ENCODE data around the gene LYRM9. TPM values are rescaled to one million over a fixed set of nuclear protein-coding genes. Genes with fewer than 3 reads are reported as not detected.

LYRM9 gene
- polyA plus RNA-seq, 1 of the 3 experiments (the other 2 are of a cell fraction), result 4.6 TPM

DNA sequence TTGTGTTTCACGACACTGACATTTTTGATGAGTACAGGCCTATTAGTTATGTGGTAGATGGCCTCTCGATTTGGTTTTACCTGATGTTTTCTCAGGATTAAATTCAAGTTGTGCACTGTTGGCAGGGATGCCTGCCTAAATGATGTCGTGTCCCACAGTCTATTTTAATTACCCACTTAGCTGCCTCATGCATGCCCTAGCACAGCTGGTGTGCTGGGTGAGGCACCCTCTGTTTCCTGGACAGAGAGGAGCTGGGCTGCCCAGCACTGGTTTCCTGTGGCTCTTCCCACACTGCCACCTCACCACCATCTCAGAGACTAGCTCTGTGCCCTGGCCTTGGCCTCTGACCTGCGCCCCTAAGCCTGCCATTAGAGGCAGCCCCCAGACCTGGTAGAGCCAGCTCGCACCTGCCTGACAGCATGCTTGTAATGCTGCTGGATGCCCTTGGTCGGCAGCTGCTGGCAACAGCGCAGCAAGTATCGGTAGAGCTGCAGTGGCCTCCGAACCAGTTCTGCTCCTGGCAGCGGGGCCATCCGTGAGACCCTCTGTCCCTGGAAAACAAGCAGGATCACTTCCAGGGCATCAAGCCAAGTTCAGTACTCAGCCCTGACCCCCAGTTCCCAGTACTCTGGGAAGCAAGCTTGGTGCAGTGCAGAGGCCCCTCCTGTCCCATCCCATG is 10.9 kb downstream of the LYRM9 start:
- Histone ChIP-seq H3K4me1 (ENCODE audit: control insufficient read depth in 1 of 2, insufficient read depth in 2 of 2, low read depth in 1 of 2, low read length in 1 of 2) (peaks cover 0 to 3% of the 10 kb centered on the region in 2 experiments; a peak in 1 of 4 replicates), H2AFZ (ENCODE audit: low read depth) (no peak overlapping the region), H3F3A (replicated peaks; ENCODE audit: insufficient read depth) (no peaks in the 10 kb centered on the region), H3K9me2 (no peaks in the 10 kb centered on the region), H4K20me1 (ENCODE audit: insufficient read depth) (no peaks in the 10 kb centered on the region), H3K27me3 (ENCODE audit: insufficient read depth) (no peaks in the 10 kb centered on the region), H3K9me3 (no peaks in the 10 kb centered on the region), H3K79me2 (ENCODE audit: insufficient read depth) (no peaks in the 10 kb centered on the region), H3K27ac (ENCODE audit: low read depth in 2 of 2, low read length in 1 of 2) (no peak overlapping the region), H3K4me3 (ENCODE audit: low read depth in 2 of 2, low read length in 1 of 2) (no peak overlapping the region), H3K36me3 (replicated peaks in 1 of 2; ENCODE audit: control insufficient read depth in 1 of 2, insufficient read depth in 2 of 2, low read length in 1 of 2) (no peaks in the 10 kb centered on the region), H3K4me2 (no peak overlapping the region), H3K9ac (no peak overlapping the region)
- ChIA-PET CTCF (interaction anchor here (2.8 to 12.4 kb wide), 5 partner anchors 9 to 367 kb away, joined by 10 to 289 read pairs (median 104); partner anchors contain the start of genes LYRM9 and NOS2), POLR2A (no interaction called here)
- WGBS (ENCODE audit: low lambda C conversion rate), result 81% methylated on average over 7 of the region's 11 CpGs
- TF ChIP-seq, protein P1, sequence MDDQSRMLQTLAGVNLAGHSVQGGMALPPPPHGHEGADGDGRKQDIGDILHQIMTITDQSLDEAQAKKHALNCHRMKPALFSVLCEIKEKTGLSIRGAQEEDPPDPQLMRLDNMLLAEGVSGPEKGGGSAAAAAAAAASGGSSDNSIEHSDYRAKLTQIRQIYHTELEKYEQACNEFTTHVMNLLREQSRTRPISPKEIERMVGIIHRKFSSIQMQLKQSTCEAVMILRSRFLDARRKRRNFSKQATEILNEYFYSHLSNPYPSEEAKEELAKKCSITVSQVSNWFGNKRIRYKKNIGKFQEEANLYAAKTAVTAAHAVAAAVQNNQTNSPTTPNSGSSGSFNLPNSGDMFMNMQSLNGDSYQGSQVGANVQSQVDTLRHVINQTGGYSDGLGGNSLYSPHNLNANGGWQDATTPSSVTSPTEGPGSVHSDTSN (IDR thresholded peaks at IDR 0.05), result no peak
- no peak for TF ChIP-seq TEAD4 (IDR thresholded peaks at IDR 0.05; ENCODE audit: borderline replicate concordance, insufficient read depth)
- TF ChIP-seq, protein P2, sequence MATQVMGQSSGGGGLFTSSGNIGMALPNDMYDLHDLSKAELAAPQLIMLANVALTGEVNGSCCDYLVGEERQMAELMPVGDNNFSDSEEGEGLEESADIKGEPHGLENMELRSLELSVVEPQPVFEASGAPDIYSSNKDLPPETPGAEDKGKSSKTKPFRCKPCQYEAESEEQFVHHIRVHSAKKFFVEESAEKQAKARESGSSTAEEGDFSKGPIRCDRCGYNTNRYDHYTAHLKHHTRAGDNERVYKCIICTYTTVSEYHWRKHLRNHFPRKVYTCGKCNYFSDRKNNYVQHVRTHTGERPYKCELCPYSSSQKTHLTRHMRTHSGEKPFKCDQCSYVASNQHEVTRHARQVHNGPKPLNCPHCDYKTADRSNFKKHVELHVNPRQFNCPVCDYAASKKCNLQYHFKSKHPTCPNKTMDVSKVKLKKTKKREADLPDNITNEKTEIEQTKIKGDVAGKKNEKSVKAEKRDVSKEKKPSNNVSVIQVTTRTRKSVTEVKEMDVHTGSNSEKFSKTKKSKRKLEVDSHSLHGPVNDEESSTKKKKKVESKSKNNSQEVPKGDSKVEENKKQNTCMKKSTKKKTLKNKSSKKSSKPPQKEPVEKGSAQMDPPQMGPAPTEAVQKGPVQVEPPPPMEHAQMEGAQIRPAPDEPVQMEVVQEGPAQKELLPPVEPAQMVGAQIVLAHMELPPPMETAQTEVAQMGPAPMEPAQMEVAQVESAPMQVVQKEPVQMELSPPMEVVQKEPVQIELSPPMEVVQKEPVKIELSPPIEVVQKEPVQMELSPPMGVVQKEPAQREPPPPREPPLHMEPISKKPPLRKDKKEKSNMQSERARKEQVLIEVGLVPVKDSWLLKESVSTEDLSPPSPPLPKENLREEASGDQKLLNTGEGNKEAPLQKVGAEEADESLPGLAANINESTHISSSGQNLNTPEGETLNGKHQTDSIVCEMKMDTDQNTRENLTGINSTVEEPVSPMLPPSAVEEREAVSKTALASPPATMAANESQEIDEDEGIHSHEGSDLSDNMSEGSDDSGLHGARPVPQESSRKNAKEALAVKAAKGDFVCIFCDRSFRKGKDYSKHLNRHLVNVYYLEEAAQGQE (IDR thresholded peaks at IDR 0.05; ENCODE audit: low read depth, low read length), result no peak
- TF ChIP-seq YY1 (IDR thresholded peaks at IDR 0.05; ENCODE audit: low read depth), result no peak
- TF ChIP-seq SIN3A (IDR thresholded peaks at IDR 0.05; ENCODE audit: borderline replicate concordance, low read depth, low read length), result no peak
- no peak for TF ChIP-seq FOSL2 (IDR thresholded peaks at IDR 0.05; ENCODE audit: borderline replicate concordance, low read depth)
- TF ChIP-seq RFX5 (IDR thresholded peaks at IDR 0.05; ENCODE audit: low read length), result no peak
- no peak for TF ChIP-seq GABPA (IDR thresholded peaks at IDR 0.05; ENCODE audit: low read depth)
- no peak for TF ChIP-seq TAF1 (IDR thresholded peaks at IDR 0.05; ENCODE audit: borderline replicate concordance, low read depth, low read length)
- no peak for TF ChIP-seq MXI1 (IDR thresholded peaks at IDR 0.05; ENCODE audit: low read depth, low read length)
- TF ChIP-seq, protein P3, sequence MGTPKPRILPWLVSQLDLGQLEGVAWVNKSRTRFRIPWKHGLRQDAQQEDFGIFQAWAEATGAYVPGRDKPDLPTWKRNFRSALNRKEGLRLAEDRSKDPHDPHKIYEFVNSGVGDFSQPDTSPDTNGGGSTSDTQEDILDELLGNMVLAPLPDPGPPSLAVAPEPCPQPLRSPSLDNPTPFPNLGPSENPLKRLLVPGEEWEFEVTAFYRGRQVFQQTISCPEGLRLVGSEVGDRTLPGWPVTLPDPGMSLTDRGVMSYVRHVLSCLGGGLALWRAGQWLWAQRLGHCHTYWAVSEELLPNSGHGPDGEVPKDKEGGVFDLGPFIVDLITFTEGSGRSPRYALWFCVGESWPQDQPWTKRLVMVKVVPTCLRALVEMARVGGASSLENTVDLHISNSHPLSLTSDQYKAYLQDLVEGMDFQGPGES (IDR thresholded peaks at IDR 0.05; ENCODE audit: low read depth, low read length), result no peak
- TF ChIP-seq FOXJ3 (CRISPR knock-in tag; IDR thresholded peaks at IDR 0.05), result no peak
- TF ChIP-seq JUND (IDR thresholded peaks at IDR 0.05), result no peak
- TF ChIP-seq RAD21 (IDR thresholded peaks at IDR 0.05; ENCODE audit: low read length), result no peak
- TF ChIP-seq EP300 (IDR thresholded peaks at IDR 0.05; ENCODE audit: borderline replicate concordance in 1 of 2, low read depth in 1 of 2, low read length in 1 of 2), result no peak
- no peak for DNase-seq

All from SK-N-SH (cell line).